ENCODE data around the gene ATP9A. TPM values are rescaled to one million over a fixed set of nuclear protein-coding genes. Genes with fewer than 3 reads are reported as not detected.

Gene ATP9A
- total RNA-seq, 1 donor from 2014 or later: 88.1 TPM

- Mint-ChIP-seq H3K27me3 (peaks cover 9% of the 10 kb centered on the region), H3K27ac (no peak overlapping the region), H3K4me3 (ENCODE audit: low read depth) (no peak overlapping the region), H3K9me3 (ENCODE audit: low read depth) (no peaks in the 10 kb centered on the region), H3K36me3 (ENCODE audit: insufficient read depth) (no peaks in the 10 kb centered on the region), H3K4me1 (ENCODE audit: low read depth) (peaks cover 16% of the 10 kb centered on the region)
- no peak for DNase-seq (ENCODE audit: low spot score, unreplicated experiment)
- no peak for TF ChIP-seq CTCF (IDR thresholded peaks at IDR 0.05; ENCODE audit: unreplicated experiment)
Observed at GRCh38 chr20:51811514-51812128, 43.4 kb upstream of the ATP9A start.

GRCh38 chr20:51811042-51811355, 42.8 kb upstream of the ATP9A start:
- H3K27ac Mint-ChIP-seq: no peak overlapping the region
- peaks cover 9% of the 10 kb centered on the region for H3K27me3 Mint-ChIP-seq
- no peak for TF ChIP-seq CTCF (IDR thresholded peaks at IDR 0.05; ENCODE audit: unreplicated experiment)
- H3K9me3 Mint-ChIP-seq (ENCODE audit: low read depth): no peaks in the 10 kb centered on the region
- H3K4me3 Mint-ChIP-seq (ENCODE audit: low read depth): no peak overlapping the region
- H3K36me3 Mint-ChIP-seq (ENCODE audit: insufficient read depth): no peaks in the 10 kb centered on the region
- H3K4me1 Mint-ChIP-seq (ENCODE audit: low read depth): peaks cover 17% of the 10 kb centered on the region
- DNase-seq (ENCODE audit: low spot score, unreplicated experiment): no peak

- no peak overlapping the region for H3K27ac Mint-ChIP-seq
- peak; percentile 31 for TF ChIP-seq CTCF (IDR thresholded peaks at IDR 0.05; ENCODE audit: unreplicated experiment)
- peaks cover 19% of the 10 kb centered on the region for H3K4me1 Mint-ChIP-seq (ENCODE audit: low read depth)
- no peak for DNase-seq (ENCODE audit: low spot score, unreplicated experiment)
- no peaks in the 10 kb centered on the region for H3K9me3 Mint-ChIP-seq (ENCODE audit: low read depth)
- H3K27me3 Mint-ChIP-seq: peaks cover 5% of the 10 kb centered on the region
- no peaks in the 10 kb centered on the region for H3K36me3 Mint-ChIP-seq (ENCODE audit: insufficient read depth)
- H3K4me3 Mint-ChIP-seq (ENCODE audit: low read depth): no peak overlapping the region
Observed at GRCh38 chr20:51810155-51811041, 42.2 kb upstream of the ATP9A start.

GRCh38 chr20:51807720-51808250, 39.6 kb upstream of the ATP9A start:
- peaks cover 4% of the 10 kb centered on the region for H3K27me3 Mint-ChIP-seq
- DNase-seq (ENCODE audit: low spot score, unreplicated experiment): no peak
- no peak overlapping the region for H3K4me3 Mint-ChIP-seq (ENCODE audit: low read depth)
- TF ChIP-seq CTCF (IDR thresholded peaks at IDR 0.05; ENCODE audit: unreplicated experiment): no peak
- no peaks in the 10 kb centered on the region for H3K9me3 Mint-ChIP-seq (ENCODE audit: low read depth)
- H3K27ac Mint-ChIP-seq: no peak overlapping the region
- peaks cover 21% of the 10 kb centered on the region for H3K4me1 Mint-ChIP-seq (ENCODE audit: low read depth)
- no peaks in the 10 kb centered on the region for H3K36me3 Mint-ChIP-seq (ENCODE audit: insufficient read depth)

GRCh38 chr20:51804754-51805153, 36.6 kb upstream of the ATP9A start:
- TF ChIP-seq CTCF (IDR thresholded peaks at IDR 0.05; ENCODE audit: unreplicated experiment): no peak
- Mint-ChIP-seq H3K27me3 (no peaks in the 10 kb centered on the region), H3K9me3 (ENCODE audit: low read depth) (no peaks in the 10 kb centered on the region), H3K27ac (no peak overlapping the region), H3K36me3 (ENCODE audit: insufficient read depth) (no peaks in the 10 kb centered on the region), H3K4me3 (ENCODE audit: low read depth) (no peak overlapping the region), H3K4me1 (ENCODE audit: low read depth) (peaks cover 16% of the 10 kb centered on the region)
- DNase-seq (ENCODE audit: low spot score, unreplicated experiment): no peak

Measured in progenitor cell of endocrine pancreas (in vitro differentiated cells).